WTC11 (cell line): Measurements from ENCODE around the gene UNC79.
A peak's percentile ranks its signal among the peaks of the same experiment; 100 is the strongest.

Experiments
- CREM ChIP-seq: sonication (generic); formaldehyde crosslinking; IDR thresholded peaks from 2 replicates; pipeline ENCODE4 v1.8.1; 2022; ENCODE audit warnings: mild to moderate bottlenecking, missing genetic modification reagents, moderate library complexity
- KAT7 ChIP-seq: sonication (generic); formaldehyde crosslinking; IDR thresholded peaks from 2 replicates; pipeline ENCODE4 v1.8.1; 2023; ENCODE audit warnings: missing genetic modification reagents, mild to moderate bottlenecking, borderline replicate concordance
- NR3C1 ChIP-seq: sonication (generic); formaldehyde crosslinking; conservative IDR thresholded peaks from 2 replicates; pipeline ENCODE4 v1.8.1; 2023; ENCODE audit warnings: low read depth, mild to moderate bottlenecking, missing genetic modification reagents
- TCF7 ChIP-seq: sonication (generic); formaldehyde crosslinking; IDR thresholded peaks from 2 replicates; pipeline ENCODE4 v1.8.0; 2022; ENCODE audit warnings: mild to moderate bottlenecking, low read depth, missing genetic modification reagents, moderate library complexity
- ZNF121 ChIP-seq: sonication (generic); formaldehyde crosslinking; IDR thresholded peaks from 2 replicates; pipeline ENCODE4 v1.8.0; 2023; ENCODE audit warnings: missing genetic modification reagents
- TF ChIP-seq, protein P1 (sequence below): fragments of 200-600 bp; IDR thresholded peaks from 2 replicates; pipeline ENCODE4 v1.8.0; 2022; ENCODE audit warnings: antibody characterized with exemption
- TF ChIP-seq, protein P2 (sequence below): sonication (generic); formaldehyde crosslinking; IDR thresholded peaks from 2 replicates; pipeline ENCODE4 v1.8.1; 2023; ENCODE audit warnings: mild to moderate bottlenecking, missing genetic modification reagents
- TF ChIP-seq, protein P3 (sequence below): sonication (generic); formaldehyde crosslinking; IDR thresholded peaks from 2 replicates; pipeline ENCODE4 v1.8.1; 2023; ENCODE audit warnings: mild to moderate bottlenecking, missing genetic modification reagents, moderate library complexity

DNA sequence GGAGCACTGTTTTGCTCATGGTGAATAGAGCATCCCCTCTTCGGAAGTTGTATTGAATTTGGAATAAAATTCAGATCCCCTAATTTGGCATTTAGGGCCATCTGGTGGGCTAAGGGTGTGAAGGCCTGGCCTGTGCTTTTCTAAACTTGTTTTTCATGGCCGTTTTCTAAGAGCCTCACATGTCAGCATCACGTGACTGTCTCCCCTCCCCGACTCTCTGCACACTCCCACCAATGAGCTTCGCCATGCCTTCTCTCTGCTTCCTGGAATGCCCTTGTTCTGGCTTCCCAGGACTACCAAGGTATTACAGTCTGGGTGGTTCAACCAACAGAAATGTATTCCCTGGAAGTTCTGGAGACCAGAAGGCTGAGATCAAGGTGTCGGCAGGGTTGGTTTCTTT, 272.2 kb downstream of the UNC79 start:
- TF ChIP-seq, protein P1, sequence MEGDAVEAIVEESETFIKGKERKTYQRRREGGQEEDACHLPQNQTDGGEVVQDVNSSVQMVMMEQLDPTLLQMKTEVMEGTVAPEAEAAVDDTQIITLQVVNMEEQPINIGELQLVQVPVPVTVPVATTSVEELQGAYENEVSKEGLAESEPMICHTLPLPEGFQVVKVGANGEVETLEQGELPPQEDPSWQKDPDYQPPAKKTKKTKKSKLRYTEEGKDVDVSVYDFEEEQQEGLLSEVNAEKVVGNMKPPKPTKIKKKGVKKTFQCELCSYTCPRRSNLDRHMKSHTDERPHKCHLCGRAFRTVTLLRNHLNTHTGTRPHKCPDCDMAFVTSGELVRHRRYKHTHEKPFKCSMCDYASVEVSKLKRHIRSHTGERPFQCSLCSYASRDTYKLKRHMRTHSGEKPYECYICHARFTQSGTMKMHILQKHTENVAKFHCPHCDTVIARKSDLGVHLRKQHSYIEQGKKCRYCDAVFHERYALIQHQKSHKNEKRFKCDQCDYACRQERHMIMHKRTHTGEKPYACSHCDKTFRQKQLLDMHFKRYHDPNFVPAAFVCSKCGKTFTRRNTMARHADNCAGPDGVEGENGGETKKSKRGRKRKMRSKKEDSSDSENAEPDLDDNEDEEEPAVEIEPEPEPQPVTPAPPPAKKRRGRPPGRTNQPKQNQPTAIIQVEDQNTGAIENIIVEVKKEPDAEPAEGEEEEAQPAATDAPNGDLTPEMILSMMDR, result no peak
- TF ChIP-seq NR3C1 (no peak), KAT7 (no peak), TCF7 (CRISPR knock-in tag) (no peak), ZNF121 (CRISPR knock-in tag) (no peak), CREM (no peak)
- TF ChIP-seq, protein P2, sequence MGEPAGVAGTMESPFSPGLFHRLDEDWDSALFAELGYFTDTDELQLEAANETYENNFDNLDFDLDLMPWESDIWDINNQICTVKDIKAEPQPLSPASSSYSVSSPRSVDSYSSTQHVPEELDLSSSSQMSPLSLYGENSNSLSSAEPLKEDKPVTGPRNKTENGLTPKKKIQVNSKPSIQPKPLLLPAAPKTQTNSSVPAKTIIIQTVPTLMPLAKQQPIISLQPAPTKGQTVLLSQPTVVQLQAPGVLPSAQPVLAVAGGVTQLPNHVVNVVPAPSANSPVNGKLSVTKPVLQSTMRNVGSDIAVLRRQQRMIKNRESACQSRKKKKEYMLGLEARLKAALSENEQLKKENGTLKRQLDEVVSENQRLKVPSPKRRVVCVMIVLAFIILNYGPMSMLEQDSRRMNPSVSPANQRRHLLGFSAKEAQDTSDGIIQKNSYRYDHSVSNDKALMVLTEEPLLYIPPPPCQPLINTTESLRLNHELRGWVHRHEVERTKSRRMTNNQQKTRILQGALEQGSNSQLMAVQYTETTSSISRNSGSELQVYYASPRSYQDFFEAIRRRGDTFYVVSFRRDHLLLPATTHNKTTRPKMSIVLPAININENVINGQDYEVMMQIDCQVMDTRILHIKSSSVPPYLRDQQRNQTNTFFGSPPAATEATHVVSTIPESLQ, result no peak
- TF ChIP-seq, protein P3, sequence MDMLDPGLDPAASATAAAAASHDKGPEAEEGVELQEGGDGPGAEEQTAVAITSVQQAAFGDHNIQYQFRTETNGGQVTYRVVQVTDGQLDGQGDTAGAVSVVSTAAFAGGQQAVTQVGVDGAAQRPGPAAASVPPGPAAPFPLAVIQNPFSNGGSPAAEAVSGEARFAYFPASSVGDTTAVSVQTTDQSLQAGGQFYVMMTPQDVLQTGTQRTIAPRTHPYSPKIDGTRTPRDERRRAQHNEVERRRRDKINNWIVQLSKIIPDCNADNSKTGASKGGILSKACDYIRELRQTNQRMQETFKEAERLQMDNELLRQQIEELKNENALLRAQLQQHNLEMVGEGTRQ (CRISPR knock-in tag), result peak; percentile 79
